ENCODE measurements around the gene NDUFS7. TPM values are rescaled to one million over a fixed set of nuclear protein-coding genes. Genes with fewer than 3 reads are reported as not detected.
A peak's percentile ranks its signal among the peaks of the same experiment; 100 is the strongest.

The NDUFS7 gene
- total RNA-seq, 1 donor from 2014 or later, result 84.3 TPM

- POLR2A ChIA-PET, result no interaction called here
- Mint-ChIP-seq H3K9me3 (no peaks in the 10 kb centered on the region), H3K36me3 (ENCODE audit: low read depth) (peaks cover 77% of the 10 kb centered on the region), H3K4me3 (no peak overlapping the region), H3K4me1 (peaks cover 3% of the 10 kb centered on the region), H3K27ac (peak overlapping the region; percentile 30), H3K27me3 (no peaks in the 10 kb centered on the region)
- no peak for ATAC-seq (ENCODE audit: low read depth)
- no peak for DNase-seq
- CTCF ChIA-PET, result no interaction called here
- TF ChIP-seq CTCF (IDR thresholded peaks at IDR 0.05), result no peak
- intact Hi-C loops (cut with micrococcal nuclease), result no loop called here
Measured at GRCh38 chr19:1423436-1424191, 39.9 kb downstream of the NDUFS7 start.

- ATAC-seq (ENCODE audit: low read depth), result no peak
- H3K4me3 Mint-ChIP-seq, result no peak overlapping the region
- intact Hi-C loops (cut with micrococcal nuclease), result no loop called here
- no peak for DNase-seq
- no peaks in the 10 kb centered on the region for H3K9me3 Mint-ChIP-seq
- peaks cover 71% of the 10 kb centered on the region for H3K36me3 Mint-ChIP-seq (ENCODE audit: low read depth)
- no peak overlapping the region for H3K27ac Mint-ChIP-seq
- peaks cover 3% of the 10 kb centered on the region for H3K4me1 Mint-ChIP-seq
- no peak for TF ChIP-seq CTCF (IDR thresholded peaks at IDR 0.05)
- ChIA-PET POLR2A (no interaction called here), CTCF (no interaction called here)
- no peaks in the 10 kb centered on the region for H3K27me3 Mint-ChIP-seq
Measured at GRCh38 chr19:1424192-1424955, 40.7 kb downstream of the NDUFS7 start.

GRCh38 chr19:1425102-1425837, 41.6 kb downstream of the NDUFS7 start:
- no peak overlapping the region for H3K27ac Mint-ChIP-seq
- TF ChIP-seq CTCF (IDR thresholded peaks at IDR 0.05), result no peak
- H3K36me3 Mint-ChIP-seq (ENCODE audit: low read depth), result peaks cover 71% of the 10 kb centered on the region
- POLR2A ChIA-PET, result no interaction called here
- H3K27me3 Mint-ChIP-seq, result no peaks in the 10 kb centered on the region
- intact Hi-C loops (cut with micrococcal nuclease), result no loop called here
- no peak overlapping the region for H3K4me3 Mint-ChIP-seq
- H3K4me1 Mint-ChIP-seq, result peaks cover 3% of the 10 kb centered on the region
- CTCF ChIA-PET, result no interaction called here
- DNase-seq (no peak), ATAC-seq (ENCODE audit: low read depth) (no peak)
- H3K9me3 Mint-ChIP-seq, result no peaks in the 10 kb centered on the region

- no peak for TF ChIP-seq CTCF (IDR thresholded peaks at IDR 0.05)
- DNase-seq, result no peak
- intact Hi-C loops (cut with micrococcal nuclease), result no loop called here
Measured at GRCh38 chr19:1425902-1426301, 42.2 kb downstream of the NDUFS7 start.

GRCh38 chr19:1426736-1427135, 43.0 kb downstream of the NDUFS7 start:
- H3K27ac Mint-ChIP-seq, result no peak overlapping the region
- peaks cover 73% of the 10 kb centered on the region for H3K36me3 Mint-ChIP-seq (ENCODE audit: low read depth)
- no peak for TF ChIP-seq CTCF (IDR thresholded peaks at IDR 0.05)
- ChIA-PET CTCF (no interaction called here), POLR2A (no interaction called here)
- peaks cover 3% of the 10 kb centered on the region for H3K4me1 Mint-ChIP-seq
- intact Hi-C loops (cut with micrococcal nuclease), result no loop called here
- ATAC-seq (ENCODE audit: low read depth) (no peak), DNase-seq (no peak)
- no peaks in the 10 kb centered on the region for H3K27me3 Mint-ChIP-seq
- H3K4me3 Mint-ChIP-seq, result no peak overlapping the region
- H3K9me3 Mint-ChIP-seq, result no peaks in the 10 kb centered on the region

More at GRCh38 chr19:1425902-1426301, 42.2 kb downstream of the NDUFS7 start:
- ChIA-PET CTCF (no interaction called here), POLR2A (no interaction called here)
- H3K4me3 Mint-ChIP-seq, result no peak overlapping the region
- no peaks in the 10 kb centered on the region for H3K9me3 Mint-ChIP-seq
- peaks cover 73% of the 10 kb centered on the region for H3K36me3 Mint-ChIP-seq (ENCODE audit: low read depth)
- ATAC-seq (ENCODE audit: low read depth), result no peak
- peaks cover 3% of the 10 kb centered on the region for H3K4me1 Mint-ChIP-seq
- H3K27ac Mint-ChIP-seq, result no peak overlapping the region
- H3K27me3 Mint-ChIP-seq, result no peaks in the 10 kb centered on the region
